ENCODE results near the gene C4A.
"Not testable (repeated sequence)": the region's sequence is repeated elsewhere in the genome, so short reads cannot be mapped to it uniquely, and the experiment has no call there.

- not testable (repeated sequence) for TF ChIP-seq ZNF384 (IDR thresholded peaks at IDR 0.05); BHLHE40 (IDR thresholded peaks at IDR 0.05; ENCODE audit: borderline replicate concordance); SUZ12 (IDR thresholded peaks at IDR 0.05); L3MBTL2 (conservative IDR thresholded peaks at IDR 0.05); FOXK2 (IDR thresholded peaks at IDR 0.05); FOXM1 (IDR thresholded peaks at IDR 0.05; ENCODE audit: borderline replicate concordance); PKNOX1 (IDR thresholded peaks at IDR 0.05); HDGF (IDR thresholded peaks at IDR 0.05; ENCODE audit: borderline replicate concordance); ARNT (IDR thresholded peaks at IDR 0.05); ELF4 (IDR thresholded peaks at IDR 0.05); SP1 (IDR thresholded peaks at IDR 0.05); TARDBP (IDR thresholded peaks at IDR 0.05); CTBP1 (IDR thresholded peaks at IDR 0.05; ENCODE audit: borderline replicate concordance)
Measured at GRCh38 chr6:32004864-32005537, 23.1 kb downstream of the C4A start.
